Left kidney (tissue), 8 donors: ENCODE data around the gene CPA3. TPM values are rescaled to one million over a fixed set of nuclear protein-coding genes. Genes with fewer than 3 reads are reported as not detected.

Source experiments
- DNase-seq: peaks from one replicate; pipeline ENCODE4 v3.0.0-alpha.2; 2013
- long read RNA-seq, 8 donors: transcript quantifications; one replicate each; lab custom pipeline, GENCODE V29; 2026
- polyA plus RNA-seq: library from polyadenylated mRNA; unstranded; fragments of 120-200 nt; gene quantifications from one replicate; pipeline ENCODE4 v1.2.1, GENCODE V29; 2013; ENCODE audit not compliant: insufficient read length

CPA3 gene
- polyA plus RNA-seq = 0.48 TPM
- long read RNA-seq, donor 1 = 0 reads
- long read RNA-seq, donor 2 = 0 reads
- long read RNA-seq, donor 3 = 0 reads
- long read RNA-seq, donor 4 = 0 reads
- long read RNA-seq, donor 5 = 0 reads
- long read RNA-seq, donor 6 = 0 reads
- long read RNA-seq, donor 7 = 0 reads
- long read RNA-seq, donor 8 = 0 reads

GRCh38 chr3:148865049-148865448 lies at the start of gene CPA3:
TSS of gene CPA3 (plus strand) at chr3:148865296. CDS start at chr3:148865308, 12 bp downstream.
- no peak for DNase-seq

GRCh38 chr3:148815316-148816110 lies 49.6 kb upstream of the CPA3 start:
- DNase-seq = no peak

GRCh38 chr3:148816427-148816826 lies 48.7 kb upstream of the CPA3 start:
- no peak for DNase-seq

- no peak for DNase-seq
Measured at GRCh38 chr3:148816981-148817525, 48.0 kb upstream of the CPA3 start.

GRCh38 chr3:148820361-148821245 lies 44.5 kb upstream of the CPA3 start:
- no peak for DNase-seq

- no peak for DNase-seq
Measured at GRCh38 chr3:148823026-148823425, 42.1 kb upstream of the CPA3 start.

GRCh38 chr3:148825476-148825875 lies 39.6 kb upstream of the CPA3 start:
- no peak for DNase-seq

GRCh38 chr3:148827585-148827984 lies 37.5 kb upstream of the CPA3 start, which contains the start of gene CPB1:
TSS of gene CPB1 (plus strand) at chr3:148827811. CDS start at chr3:148827824, 13 bp downstream.
- DNase-seq = no peak

- no peak for DNase-seq
Measured at GRCh38 chr3:148828136-148828690, 36.9 kb upstream of the CPA3 start.

GRCh38 chr3:148829926-148830325 lies 35.2 kb upstream of the CPA3 start:
- DNase-seq = no peak

GRCh38 chr3:148833223-148833622 lies 31.9 kb upstream of the CPA3 start:
- no peak for DNase-seq

GRCh38 chr3:148839805-148840204 lies 25.3 kb upstream of the CPA3 start:
- DNase-seq = no peak

GRCh38 chr3:148840451-148840850 lies 24.6 kb upstream of the CPA3 start:
- DNase-seq = no peak

GRCh38 chr3:148845756-148846395 lies 19.2 kb upstream of the CPA3 start:
- no peak for DNase-seq

GRCh38 chr3:148847351-148847750 lies 17.7 kb upstream of the CPA3 start:
- no peak for DNase-seq

GRCh38 chr3:148848410-148848809 lies 16.7 kb upstream of the CPA3 start:
- DNase-seq = no peak

GRCh38 chr3:148852271-148852992 lies 12.7 kb upstream of the CPA3 start:
- no peak for DNase-seq

GRCh38 chr3:148853076-148853475 lies 12.0 kb upstream of the CPA3 start:
- DNase-seq = no peak

GRCh38 chr3:148854061-148854460 lies 11.0 kb upstream of the CPA3 start:
- DNase-seq = no peak

- no peak for DNase-seq
Measured at GRCh38 chr3:148856384-148856783, 8.7 kb upstream of the CPA3 start.

- no peak for DNase-seq
Measured at GRCh38 chr3:148857316-148857715, 7.8 kb upstream of the CPA3 start.
